Lower leg skin (tissue), 3 donors: Measurements from ENCODE around the gene ADD1.

Source experiments
- CTCF ChIP-seq, 3 donors: fragments of 450-650 bp; IDR thresholded peaks; one replicate each; pipeline ENCODE4 v1.5.1; 2016; ENCODE audit warnings: antibody characterized with exemption in 3 of 3, mild to moderate bottlenecking in 3 of 3, moderate library complexity in 2 of 3
- POLR2A ChIP-seq, 2 donors: fragments of 450-650 bp; IDR thresholded peaks; one replicate each; pipeline ENCODE4 v1.6.1; 2016 to 2017; ENCODE audit warnings: antibody characterized with exemption in 2 of 2, mild to moderate bottlenecking in 1 of 2, moderate library complexity in 1 of 2

GRCh38 chr4:2924765-2925301 lies 81.2 kb downstream of the ADD1 start:
- TF ChIP-seq CTCF (IDR thresholded peaks at IDR 0.05) (no peak), POLR2A (IDR thresholded peaks at IDR 0.05) (no peak)
